Suprapubic skin (tissue), 4 donors: Measurements from ENCODE around the gene RNASET2.

Experiments used
- CTCF ChIP-seq, 2 donors: fragments of 200-600 bp in 1 of 2; fragments of 450-650 bp in 1 of 2; sonication (generic) in 1 of 2; IDR thresholded peaks; one replicate each; pipeline ENCODE4 v1.5.1; 2016 to 2019; ENCODE audit warnings: antibody characterized with exemption in 2 of 2, mild to moderate bottlenecking in 1 of 2, moderate library complexity in 1 of 2
- EP300 ChIP-seq: sonication (generic); formaldehyde crosslinking; IDR thresholded peaks from one replicate; pipeline ENCODE4 v1.6.1; 2017; ENCODE audit warnings: antibody characterized with exemption
- POLR2A ChIP-seq, 2 donors: fragments of 450-650 bp; IDR thresholded peaks; one replicate each; pipeline ENCODE4 v1.6.1; 2017; ENCODE audit warnings: antibody characterized with exemption in 2 of 2, mild to moderate bottlenecking in 2 of 2, moderate library complexity in 2 of 2
- POLR2AphosphoS5 ChIP-seq, 3 donors: sonication (generic); formaldehyde crosslinking; IDR thresholded peaks; one replicate each; pipeline ENCODE4 v1.6.1; 2017; ENCODE audit warnings: antibody characterized with exemption in 3 of 3

DNA sequence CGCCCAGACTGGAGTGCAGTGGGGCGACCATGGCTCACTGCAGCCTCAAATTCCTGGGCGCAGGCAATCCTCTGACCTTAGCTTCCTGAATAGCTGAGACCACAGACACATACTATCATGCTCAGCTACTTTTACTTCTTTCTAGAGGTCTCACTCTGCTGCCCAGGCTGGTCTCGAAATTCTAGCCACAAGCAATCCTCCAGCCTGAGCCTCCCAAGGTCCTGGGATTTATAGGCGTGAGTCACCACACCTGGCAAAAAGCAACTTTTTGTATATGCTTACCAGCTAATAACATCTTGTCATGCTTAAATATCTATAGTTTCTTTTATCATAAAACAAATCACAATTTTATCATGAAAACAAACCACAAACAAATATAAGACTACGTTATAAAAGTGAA is 23.0 kb downstream of the RNASET2 start:
- TF ChIP-seq POLR2A (IDR thresholded peaks at IDR 0.05), result no peak
- no peak for TF ChIP-seq CTCF (IDR thresholded peaks at IDR 0.05)
- TF ChIP-seq POLR2AphosphoS5 (IDR thresholded peaks at IDR 0.05), result no peak
- no peak for TF ChIP-seq EP300
